Measurements from ENCODE around the gene PLSCR3. TPM values are rescaled to one million over a fixed set of nuclear protein-coding genes. Genes with fewer than 3 reads are reported as not detected.
"Not testable (repeated sequence)": the region's sequence is repeated elsewhere in the genome, so short reads cannot be mapped to it uniquely, and the experiment has no call there.

Gene PLSCR3
- total RNA-seq, 4 donors from 2014 or later = 16.8 to 38.1 (median 17.7) TPM

GRCh38 chr17:7379134-7379533 is 15.2 kb downstream of the PLSCR3 start:
- H3K27ac ChIP-seq = no peak overlapping the region
- TF ChIP-seq EP300 (IDR thresholded peaks at IDR 0.05) = no peak
- no peak for TF ChIP-seq CTCF (IDR thresholded peaks at IDR 0.05)
- TF ChIP-seq POLR2AphosphoS5 (IDR thresholded peaks at IDR 0.05) = no peak
- TF ChIP-seq POLR2A (IDR thresholded peaks at IDR 0.05) = no peak
- no peak for ATAC-seq
- peaks cover 0 to 37% (median 18%) of the 10 kb centered on the region in 3 donors for H3K4me1 ChIP-seq
- H3K36me3 ChIP-seq = no peaks in the 10 kb centered on the region
- H3K9me3 ChIP-seq = no peaks in the 10 kb centered on the region
- no peak overlapping the region for H3K4me3 ChIP-seq
- no peaks in the 10 kb centered on the region for H3K27me3 ChIP-seq
- 100% methylated on average over 1 to 2 of the region's 3 CpGs for WGBS, 2 donors (ENCODE audit: low coverage in 1 of 2)

- Histone ChIP-seq H3K9me3 (no peaks in the 10 kb centered on the region), H3K36me3 (no peaks in the 10 kb centered on the region), H3K4me1 (no peaks in the 10 kb centered on the region), H3K27me3 (peaks cover 13% of the 10 kb centered on the region), H3K4me3 (no peak overlapping the region), H3K27ac (no peak overlapping the region)
- no peak for ATAC-seq
- 67 to 78% methylated on average over 1 to 2 of the region's 2 CpGs for WGBS, 2 donors (ENCODE audit: low coverage in 1 of 2)
- TF ChIP-seq EP300 (IDR thresholded peaks at IDR 0.05) (no peak), POLR2A (IDR thresholded peaks at IDR 0.05) (no peak)
These were observed 20.0 kb downstream of the PLSCR3 start for GRCh38 chr17:7374353-7374752.

- TF ChIP-seq CTCF (IDR thresholded peaks at IDR 0.05) = no peak
- TF ChIP-seq EP300 (IDR thresholded peaks at IDR 0.05) = no peak
- TF ChIP-seq POLR2A (IDR thresholded peaks at IDR 0.05) = no peak
- TF ChIP-seq POLR2AphosphoS5 (IDR thresholded peaks at IDR 0.05) = no peak
- no peak for ATAC-seq
These were observed 23.5 kb downstream of the PLSCR3 start for GRCh38 chr17:7370853-7371252.

GRCh38 chr17:7369825-7370224 is 24.5 kb downstream of the PLSCR3 start:
- Histone ChIP-seq H3K4me3 (no peak overlapping the region), H3K9me3 (no peaks in the 10 kb centered on the region), H3K27me3 (peaks cover 18% of the 10 kb centered on the region), H3K27ac (no peak overlapping the region), H3K36me3 (no peaks in the 10 kb centered on the region), H3K4me1 (no peaks in the 10 kb centered on the region)
- ATAC-seq = no peak
- TF ChIP-seq CTCF (IDR thresholded peaks at IDR 0.05) (no peak), POLR2AphosphoS5 (IDR thresholded peaks at IDR 0.05) (no peak), POLR2A (IDR thresholded peaks at IDR 0.05) (no peak), EP300 (IDR thresholded peaks at IDR 0.05) (no peak)
- WGBS, 2 donors (ENCODE audit: low coverage in 1 of 2) = 50 to 78% methylated on average over 2 to 3 of the region's 5 CpGs

More at GRCh38 chr17:7370853-7371252, 23.5 kb downstream of the PLSCR3 start:
- no peaks in the 10 kb centered on the region for H3K36me3 ChIP-seq
- H3K9me3 ChIP-seq = no peaks in the 10 kb centered on the region
- H3K27ac ChIP-seq = no peak overlapping the region
- no peaks in the 10 kb centered on the region for H3K4me1 ChIP-seq
- H3K4me3 ChIP-seq = no peak overlapping the region
- H3K27me3 ChIP-seq = peaks cover 18% of the 10 kb centered on the region
- 78 to 92% methylated on average over 3 to 4 of the region's 4 CpGs for WGBS, 2 donors (ENCODE audit: low coverage in 1 of 2)

- not testable (repeated sequence) for ATAC-seq, H3K27ac ChIP-seq, H3K36me3 ChIP-seq, H3K4me3 ChIP-seq, H3K9me3 ChIP-seq, H3K4me1 ChIP-seq
- H3K27me3 ChIP-seq = peaks cover 18% of the 10 kb centered on the region
- 85% methylated on average over 5 of the region's 5 CpGs; no CpG with 5 or more reads in 1 of the 2 donors for WGBS, 2 donors (ENCODE audit: low coverage in 1 of 2)
These were observed 25.7 kb downstream of the PLSCR3 start for GRCh38 chr17:7368599-7368994.

GRCh38 chr17:7367918-7368598 is 26.3 kb downstream of the PLSCR3 start:
- H3K27ac ChIP-seq = no peak overlapping the region
- 60 to 68% methylated on average over 6 to 9 of the region's 13 CpGs for WGBS, 2 donors (ENCODE audit: low coverage in 1 of 2)
- no peak overlapping the region for H3K4me3 ChIP-seq
- no peaks in the 10 kb centered on the region for H3K4me1 ChIP-seq
- H3K36me3 ChIP-seq = no peaks in the 10 kb centered on the region
- no peak for TF ChIP-seq CTCF (IDR thresholded peaks at IDR 0.05)
- TF ChIP-seq EP300 (IDR thresholded peaks at IDR 0.05) = no peak
- TF ChIP-seq POLR2A (IDR thresholded peaks at IDR 0.05) = no peak
- peaks cover 18% of the 10 kb centered on the region for H3K27me3 ChIP-seq
- no peaks in the 10 kb centered on the region for H3K9me3 ChIP-seq
- ATAC-seq = no peak

Data from gastroesophageal sphincter (tissue), 4 donors.